Activated CD8-positive, alpha-beta memory T cell treated with anti-CD3 and anti-CD28 coated beads, Interleukin-2, amount 10 ng/mL, durations not matched to agents 7 days and 5 days (primary cell): Measurements from ENCODE around the gene RFNG. TPM values are rescaled to one million over a fixed set of nuclear protein-coding genes. Genes with fewer than 3 reads are reported as not detected.

ENCODE experiments used
- ATAC-seq: fragments of 150-1000 bp; cut with Tn5 transposase; one replicate; pipeline ENCODE4 v1.10.0; 2021; ENCODE audit warnings: moderate library complexity
- CTCF ChIA-PET: fragments of 350-600 bp; sonication (Branson Sonifier 250); formaldehyde crosslinking; loops from one replicate; lab custom pipeline; 2021; ENCODE audit warnings: antibody characterized with exemption; lab: Charles Lee
- DNase-seq: peaks from one replicate; pipeline ENCODE4 v3.0.0-alpha.2; 2020
- H3K27ac Mint-ChIP-seq: one replicate; pipeline ENCODE4 v1.8.0; 2021; ENCODE audit warnings: mild to moderate bottlenecking, mixed read lengths
- H3K27me3 Mint-ChIP-seq: one replicate; pipeline ENCODE4 v1.8.0; 2021; ENCODE audit warnings: mixed read lengths
- H3K36me3 Mint-ChIP-seq: one replicate; pipeline ENCODE4 v1.8.0; 2021; ENCODE audit warnings: mild to moderate bottlenecking, mixed read lengths
- H3K4me1 Mint-ChIP-seq: one replicate; pipeline ENCODE4 v1.8.0; 2021; ENCODE audit warnings: mixed read lengths
- H3K4me3 Mint-ChIP-seq: one replicate; pipeline ENCODE4 v1.8.0; 2021; ENCODE audit warnings: mild to moderate bottlenecking, moderate library complexity, mixed read lengths
- H3K9me3 Mint-ChIP-seq: one replicate; pipeline ENCODE4 v1.8.0; 2022; ENCODE audit warnings: low read depth, mixed read lengths
- total RNA-seq, 2 experiments: library from RNA; stranded (reverse); gene quantifications; one replicate each; pipeline ENCODE4 v1.2.3, GENCODE V29; 2021

RFNG gene
- total RNA-seq, 2 experiments from 2014 or later: 20.9 to 23.0 TPM

DNA sequence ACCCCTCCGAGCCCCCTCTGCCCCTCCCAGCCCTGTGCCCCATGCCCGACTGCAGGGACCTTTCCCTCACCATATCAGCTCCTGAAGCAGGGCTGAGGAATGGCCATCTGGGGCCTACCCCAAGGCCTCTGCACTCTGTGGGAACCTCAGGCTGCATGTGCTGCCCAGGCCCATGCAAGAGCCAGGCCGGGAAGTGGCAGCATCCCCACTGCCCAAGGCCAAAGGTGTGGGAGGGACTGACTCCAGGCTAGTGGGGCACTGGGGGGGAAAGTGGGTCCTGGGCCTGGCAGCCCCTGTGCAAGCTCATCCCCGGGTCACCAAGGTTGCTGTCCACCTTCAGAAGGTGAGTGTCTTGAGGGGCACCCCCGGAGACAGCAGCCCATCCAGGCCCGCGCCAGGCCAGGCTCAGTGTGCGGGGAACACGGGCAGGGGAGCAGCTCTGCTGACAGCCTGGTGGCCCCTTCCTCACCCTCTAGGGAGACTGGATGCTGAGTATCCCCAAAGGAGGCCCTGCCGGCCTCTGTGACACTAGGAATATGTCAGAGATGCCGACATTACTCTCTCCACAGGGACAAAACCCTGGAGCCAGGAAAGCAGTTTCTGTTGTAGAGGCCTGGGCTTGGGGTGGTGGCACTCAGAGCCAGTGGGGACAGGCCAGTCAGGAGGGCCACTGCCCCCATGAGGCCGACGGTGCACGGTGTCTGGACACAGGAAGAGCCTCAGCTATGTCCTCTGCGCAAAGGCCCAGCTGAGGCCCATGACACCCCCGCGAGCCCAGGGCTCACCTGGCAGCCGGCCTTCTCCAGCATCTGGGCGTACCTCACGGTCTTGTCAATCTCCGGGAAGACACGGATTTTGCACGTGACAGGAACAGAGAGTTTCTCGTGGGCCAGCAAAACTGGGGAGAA lies 10.7 kb upstream of the RFNG start:
- no peak overlapping the region for H3K4me3 Mint-ChIP-seq
- H3K9me3 Mint-ChIP-seq: no peaks in the 10 kb centered on the region
- peaks cover 13% of the 10 kb centered on the region for H3K4me1 Mint-ChIP-seq
- H3K27ac Mint-ChIP-seq: no peak overlapping the region
- no peaks in the 10 kb centered on the region for H3K27me3 Mint-ChIP-seq
- ATAC-seq (no peak), DNase-seq (no peak)
- no peaks in the 10 kb centered on the region for H3K36me3 Mint-ChIP-seq
- CTCF ChIA-PET: no interaction called here

GRCh38 chr17:82061047-82061925 lies 9.7 kb upstream of the RFNG start:
- no peaks in the 10 kb centered on the region for H3K9me3 Mint-ChIP-seq
- no peaks in the 10 kb centered on the region for H3K27me3 Mint-ChIP-seq
- H3K36me3 Mint-ChIP-seq: no peaks in the 10 kb centered on the region
- H3K27ac Mint-ChIP-seq: no peak overlapping the region
- peaks cover 10% of the 10 kb centered on the region for H3K4me1 Mint-ChIP-seq
- DNase-seq: no peak
- CTCF ChIA-PET: no interaction called here
- H3K4me3 Mint-ChIP-seq: no peak overlapping the region
- no peak for ATAC-seq

DNA sequence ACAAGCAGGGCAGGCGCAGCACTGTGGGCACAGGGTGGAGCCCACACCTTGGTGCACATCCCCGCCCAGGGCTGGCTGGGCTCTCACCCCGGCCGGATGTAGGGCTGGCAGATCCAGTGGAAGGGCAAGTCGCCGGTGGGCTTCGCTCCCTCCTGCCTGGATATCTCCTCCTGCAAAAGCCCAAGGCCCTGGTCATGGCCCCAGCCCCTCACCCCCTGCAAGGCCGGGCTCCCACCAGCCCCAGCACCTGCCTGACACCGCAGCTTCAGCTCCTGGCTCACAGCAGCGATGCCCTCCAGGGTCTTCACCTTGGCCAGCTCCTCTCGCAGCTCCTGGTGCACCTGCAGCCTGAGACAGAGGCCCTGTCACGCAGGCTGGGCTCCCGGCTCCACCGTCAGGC lies 9.0 kb upstream of the RFNG start:
- CTCF ChIA-PET: no interaction called here
- Mint-ChIP-seq H3K4me3 (no peak overlapping the region), H3K27me3 (no peaks in the 10 kb centered on the region), H3K4me1 (peaks cover 8% of the 10 kb centered on the region), H3K36me3 (no peaks in the 10 kb centered on the region), H3K9me3 (no peaks in the 10 kb centered on the region), H3K27ac (no peak overlapping the region)
- no peak for DNase-seq
- no peak for ATAC-seq

GRCh38 chr17:82060001-82060380 lies 8.4 kb upstream of the RFNG start:
- no peak overlapping the region for H3K27ac Mint-ChIP-seq
- no peaks in the 10 kb centered on the region for H3K9me3 Mint-ChIP-seq
- no peak for DNase-seq
- H3K4me1 Mint-ChIP-seq: peaks cover 11% of the 10 kb centered on the region
- no peak overlapping the region for H3K4me3 Mint-ChIP-seq
- CTCF ChIA-PET: no interaction called here
- H3K27me3 Mint-ChIP-seq: no peaks in the 10 kb centered on the region
- peaks cover under 1% of the 10 kb centered on the region for H3K36me3 Mint-ChIP-seq
- ATAC-seq: no peak

GRCh38 chr17:82059272-82060000 lies 7.8 kb upstream of the RFNG start:
- Mint-ChIP-seq H3K27me3 (no peaks in the 10 kb centered on the region), H3K4me3 (no peak overlapping the region), H3K36me3 (peaks cover 3% of the 10 kb centered on the region), H3K9me3 (no peaks in the 10 kb centered on the region), H3K27ac (no peak overlapping the region), H3K4me1 (peaks cover 12% of the 10 kb centered on the region)
- no peak for DNase-seq
- CTCF ChIA-PET: no interaction called here
- ATAC-seq: no peak

DNA sequence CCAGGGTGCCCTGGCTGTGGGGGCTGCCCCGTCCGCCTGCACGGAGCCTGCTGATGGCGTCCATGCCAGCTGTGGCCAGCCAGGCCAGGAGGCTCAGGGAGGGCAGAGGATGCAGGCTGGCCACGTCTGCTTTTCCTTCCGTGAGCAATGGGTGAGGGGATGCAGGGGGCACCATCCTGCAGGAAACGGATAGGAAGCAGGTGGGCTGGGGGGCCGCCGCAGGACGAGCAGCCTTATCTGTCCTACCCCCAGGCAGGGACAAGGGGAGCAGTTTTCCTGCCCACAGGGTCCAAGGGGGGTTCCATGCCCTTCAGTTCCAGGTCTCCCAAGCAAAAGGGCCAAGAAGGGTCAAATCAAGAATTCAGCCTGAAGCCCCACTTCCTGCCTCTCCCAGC lies 7.2 kb upstream of the RFNG start:
- no peaks in the 10 kb centered on the region for H3K27me3 Mint-ChIP-seq
- no peak overlapping the region for H3K27ac Mint-ChIP-seq
- H3K9me3 Mint-ChIP-seq: no peaks in the 10 kb centered on the region
- peaks cover 7% of the 10 kb centered on the region for H3K4me1 Mint-ChIP-seq
- no peak for DNase-seq
- CTCF ChIA-PET: no interaction called here
- ATAC-seq: no peak
- peaks cover 3% of the 10 kb centered on the region for H3K36me3 Mint-ChIP-seq
- no peak overlapping the region for H3K4me3 Mint-ChIP-seq

- Mint-ChIP-seq H3K4me3 (no peak overlapping the region), H3K36me3 (peaks cover 3% of the 10 kb centered on the region), H3K4me1 (peaks cover 11% of the 10 kb centered on the region), H3K27ac (no peak overlapping the region), H3K9me3 (no peaks in the 10 kb centered on the region), H3K27me3 (no peaks in the 10 kb centered on the region)
- DNase-seq (no peak), ATAC-seq (no peak)
- CTCF ChIA-PET: no interaction called here
Measured at GRCh38 chr17:82058230-82058854, 6.7 kb upstream of the RFNG start.

GRCh38 chr17:82056729-82057621 lies 5.4 kb upstream of the RFNG start:
- DNase-seq (no peak), ATAC-seq (no peak)
- Mint-ChIP-seq H3K4me1 (peaks cover 18% of the 10 kb centered on the region), H3K36me3 (peaks cover 3% of the 10 kb centered on the region), H3K9me3 (no peaks in the 10 kb centered on the region), H3K27ac (no peak overlapping the region), H3K4me3 (no peak overlapping the region), H3K27me3 (no peaks in the 10 kb centered on the region)
- CTCF ChIA-PET: interaction anchor here (1.5 kb wide), 1 partner anchor 26 kb away, joined by 4 read pairs; no protein-coding TSS in a partner anchor

GRCh38 chr17:82055965-82056728 lies 4.5 kb upstream of the RFNG start:
- Mint-ChIP-seq H3K27ac (no peak overlapping the region), H3K9me3 (no peaks in the 10 kb centered on the region), H3K36me3 (peaks cover 3% of the 10 kb centered on the region), H3K4me3 (no peak overlapping the region), H3K4me1 (peaks cover 18% of the 10 kb centered on the region), H3K27me3 (no peaks in the 10 kb centered on the region)
- DNase-seq (no peak), ATAC-seq (no peak)
- CTCF ChIA-PET: interaction anchor here (1.5 kb wide), 1 partner anchor 26 kb away, joined by 4 read pairs; no protein-coding TSS in a partner anchor

DNA sequence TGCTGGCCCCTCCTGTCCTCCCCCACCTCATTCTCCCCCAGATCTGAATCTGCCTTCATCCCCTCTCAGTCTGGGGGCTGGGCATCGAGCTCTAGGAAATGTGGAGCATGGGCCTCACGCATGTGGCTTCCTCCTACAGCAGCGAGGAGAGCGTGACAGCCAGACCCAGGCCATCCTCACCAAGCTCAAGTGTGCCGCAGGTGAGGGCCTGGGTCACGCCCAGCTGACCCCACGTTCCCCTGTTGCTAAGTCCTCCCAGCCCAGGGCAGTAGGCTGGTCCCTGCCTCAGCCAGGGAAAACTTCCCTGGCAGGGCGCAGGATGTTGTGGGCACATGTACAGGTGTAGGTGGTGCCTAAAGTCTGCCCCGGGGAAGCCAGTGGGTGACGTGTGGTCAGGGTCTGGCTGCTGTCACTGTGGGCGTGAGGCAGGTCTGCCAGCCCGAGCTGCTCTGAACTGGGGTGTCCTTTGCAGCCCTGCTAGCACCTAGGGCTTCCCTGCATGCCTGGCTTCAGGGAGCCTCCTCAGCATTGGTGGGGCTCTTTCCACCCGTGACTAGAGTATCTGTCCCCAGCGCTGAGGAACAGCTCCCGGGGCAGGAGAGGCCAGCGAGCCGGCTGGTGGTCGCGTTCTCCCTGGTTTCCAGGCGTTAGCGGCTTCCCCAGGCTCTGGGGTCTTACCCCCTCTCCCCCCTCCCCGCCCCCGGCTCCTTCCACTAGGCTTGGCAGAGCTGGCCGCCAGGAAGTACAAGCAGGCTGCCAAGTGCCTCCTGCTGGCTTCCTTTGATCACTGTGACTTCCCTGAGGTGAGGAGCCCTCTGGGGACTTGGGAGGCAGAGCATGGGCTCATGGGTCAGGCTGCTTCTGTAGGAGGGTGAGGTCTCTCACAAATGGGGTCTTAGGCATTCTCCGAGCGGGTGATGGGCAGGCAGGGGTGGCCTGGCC lies 3.7 kb upstream of the RFNG start:
- Mint-ChIP-seq H3K4me1 (peaks cover 25% of the 10 kb centered on the region), H3K4me3 (no peak overlapping the region)

More for the DNA sequence above, 3.7 kb upstream of the RFNG start:
- no peak for DNase-seq
- no peak for ATAC-seq
- no peaks in the 10 kb centered on the region for H3K27me3 Mint-ChIP-seq
- H3K27ac Mint-ChIP-seq: no peak overlapping the region
- CTCF ChIA-PET: interaction anchor here (1.5 kb wide), 1 partner anchor 25 kb away, joined by 4 read pairs; no protein-coding TSS in a partner anchor
- no peaks in the 10 kb centered on the region for H3K9me3 Mint-ChIP-seq
- H3K36me3 Mint-ChIP-seq: peaks cover 3% of the 10 kb centered on the region
